Sigmoid colon (tissue), 7 donors: Measurements from ENCODE around the gene POLR2M. TPM values are rescaled to one million over a fixed set of nuclear protein-coding genes. Genes with fewer than 3 reads are reported as not detected.

Experiments used
- DNase-seq: peaks from one replicate; pipeline ENCODE4 v3.0.0-alpha.2; 2019
- H3K27ac ChIP-seq, 4 donors: fragments of 200-600 bp; sonication (generic); one replicate each; pipeline ENCODE4 v1.5.1; 2016 to 2019; ENCODE audit warnings: mild to moderate bottlenecking in 1 of 4
- H3K27me3 ChIP-seq, 3 donors: fragments of 200-600 bp; sonication (generic); one replicate each; pipeline ENCODE4 v1.5.1; 2019; ENCODE audit warnings: mild to moderate bottlenecking in 1 of 3
- H3K36me3 ChIP-seq, 4 donors: fragments of 200-600 bp; sonication (generic); one replicate each; pipeline ENCODE4 v1.5.1; 2016 to 2019
- H3K4me1 ChIP-seq, 4 donors: fragments of 200-600 bp; sonication (generic); one replicate each; pipeline ENCODE4 v1.5.1; 2017 to 2019
- H3K4me3 ChIP-seq, 4 donors: fragments of 200-600 bp; sonication (generic); one replicate each; pipeline ENCODE4 v1.5.1; 2017 to 2019; ENCODE audit warnings: mild to moderate bottlenecking in 2 of 4, moderate library complexity in 1 of 4
- H3K9me3 ChIP-seq, 4 donors: fragments of 200-600 bp in 3 of 4; sonication (generic) in 3 of 4; one replicate each; pipeline versions ENCODE4 v1.5.1 to v1.6.1; 2013 to 2019
- CTCF ChIP-seq, 4 experiments: fragments of 450-650 bp in 3 of 4; fragments of 200-600 bp in 1 of 4; IDR thresholded peaks; one replicate each; pipeline ENCODE4 v1.5.1; 2016 to 2019; ENCODE audit warnings: antibody characterized with exemption in 4 of 4, mild to moderate bottlenecking in 3 of 4, moderate library complexity in 2 of 4
- EP300 ChIP-seq, 4 donors: sonication (generic); formaldehyde crosslinking; IDR thresholded peaks; one replicate each; pipeline ENCODE4 v1.6.1; 2017; ENCODE audit warnings: antibody characterized with exemption in 4 of 4
- POLR2A ChIP-seq, 2 donors: fragments of 450-650 bp; IDR thresholded peaks; one replicate each; pipeline ENCODE4 v1.6.1; 2016; ENCODE audit warnings: antibody characterized with exemption in 2 of 2, mild to moderate bottlenecking in 2 of 2, moderate library complexity in 2 of 2
- POLR2AphosphoS5 ChIP-seq, 4 donors: sonication (generic); formaldehyde crosslinking; IDR thresholded peaks; one replicate each; pipeline ENCODE4 v1.6.1; 2017; ENCODE audit warnings: antibody characterized with exemption in 4 of 4
- WGBS, 2 donors: extraction: QIAGEN DNeasy Blood & Tissue Kit; methylation state at CpG; one replicate each; pipeline ENCODE4 v1.1.7; 2013; 5-methylcytosine and 5-hydroxymethylcytosine counted together
- intact Hi-C: fragments of 100-400 bp; cut with DNase I; formaldehyde crosslinking; loops from one replicate; pipeline ENCODE4 v1.15.1; 2023
- polyA plus RNA-seq, 3 donors: library from polyadenylated mRNA; stranded (reverse); fragments of 200-250 nt; gene quantifications; one replicate each; pipeline ENCODE4 v1.2.3, GENCODE V29; 2013
- total RNA-seq, 4 donors: library from RNA; depleted of rRNA; stranded (reverse); fragments of >200 nt; gene quantifications; one replicate each; pipeline ENCODE4 v1.1.0, GENCODE V29; 2016
- donor health status: healthy with polysubstance abuse.
- donor health status: Bipolar disorder and iron deficiency.
- donor health status: healthy.

Gene POLR2M
- 100 to 1,000 TPM in 3 of 4 donors, 10 to 100 TPM in 1; 80.6 to 264 (median 194) TPM for total RNA-seq
- 100 to 1,000 TPM in 1 of 3 donors, 10 to 100 TPM in 2; 42.0 to 119 (median 81.1) TPM for polyA plus RNA-seq

- Histone ChIP-seq H3K27ac (peak within 1 kb of the TSS; percentile 94 to 97 (median 96)), H3K27me3 (no peaks in the 10 kb centered on the region), H3K4me1 (peaks cover 0 to 35% (median 28%) of the 10 kb centered on the region in 4 donors), H3K9me3 (no peaks in the 10 kb centered on the region), H3K36me3 (peaks cover 0 to 27% (median 15%) of the 10 kb centered on the region in 4 donors), H3K4me3 (peak within 1 kb of the TSS; percentile 82 to 96 (median 86))
- TF ChIP-seq POLR2A (IDR thresholded peaks at IDR 0.05) = peak; percentile 61 to 68
- TF ChIP-seq CTCF (IDR thresholded peaks at IDR 0.05) = no peak
- peak; percentile 61 to 92 (median 71) for TF ChIP-seq EP300 (IDR thresholded peaks at IDR 0.05)
- peak; percentile 79 to 94 (median 91) for TF ChIP-seq POLR2AphosphoS5 (IDR thresholded peaks at IDR 0.05)
- WGBS, 2 donors = 2% methylated on average over 70 of the region's 70 CpGs
- intact Hi-C loops = loop anchor here (2.0 to 5.0 kb wide), 2 partner anchors 144 to 1226 kb away; partner anchors contain the start of gene SLTM
- DNase-seq = peak; percentile 99
Measured at GRCh38 chr15:57706405-57707209, at the start of gene POLR2M. Gene POLR2M, plus strand, starts transcription at chr15:57706714. Its CDS starts 129 bp downstream, at chr15:57706843.

- WGBS, 2 donors = 80 to 82% methylated on average over 1 of the region's 1 CpG
- H3K36me3 ChIP-seq = no peaks in the 10 kb centered on the region
- DNase-seq = no peak
- intact Hi-C loops = no loop called here
- no peaks in the 10 kb centered on the region for H3K9me3 ChIP-seq
- no peak overlapping the region for H3K4me3 ChIP-seq
- TF ChIP-seq EP300 (IDR thresholded peaks at IDR 0.05) (no peak), POLR2AphosphoS5 (IDR thresholded peaks at IDR 0.05) (no peak), CTCF (IDR thresholded peaks at IDR 0.05) (no peak)
- no peaks in the 10 kb centered on the region for H3K27me3 ChIP-seq
- H3K4me1 ChIP-seq = no peaks in the 10 kb centered on the region
- no peak overlapping the region for H3K27ac ChIP-seq
Measured at GRCh38 chr15:57657619-57658018, 48.9 kb upstream of the POLR2M start.

- no peak overlapping the region for H3K4me3 ChIP-seq
- H3K27ac ChIP-seq = no peak overlapping the region
- no peaks in the 10 kb centered on the region for H3K36me3 ChIP-seq
- intact Hi-C loops = loop anchor here (10.0 kb wide), 2 partner anchors 73 to 403 kb away; partner anchors contain the start of gene ALDH1A2
- H3K9me3 ChIP-seq = no peaks in the 10 kb centered on the region
- DNase-seq = no peak
- WGBS, 2 donors = 18 to 57% methylated on average over 3 of the region's 3 CpGs
- peaks cover 0 to 4% (median 3%) of the 10 kb centered on the region in 4 donors for H3K4me1 ChIP-seq
- H3K27me3 ChIP-seq = no peaks in the 10 kb centered on the region
- TF ChIP-seq EP300 (IDR thresholded peaks at IDR 0.05) (no peak), POLR2AphosphoS5 (IDR thresholded peaks at IDR 0.05) (no peak), CTCF (IDR thresholded peaks at IDR 0.05) (no peak), POLR2A (IDR thresholded peaks at IDR 0.05) (no peak)
Measured at GRCh38 chr15:57662091-57662744, 44.3 kb upstream of the POLR2M start.

GRCh38 chr15:57662802-57663201 is 43.7 kb upstream of the POLR2M start:
- H3K9me3 ChIP-seq = no peaks in the 10 kb centered on the region
- no peak overlapping the region for H3K4me3 ChIP-seq
- DNase-seq = no peak
- no peak overlapping the region for H3K27ac ChIP-seq
- WGBS, 2 donors = 61 to 80% methylated on average over 1 of the region's 1 CpG
- H3K27me3 ChIP-seq = no peaks in the 10 kb centered on the region
- intact Hi-C loops = loop anchor here (10.0 kb wide), 2 partner anchors 72 to 402 kb away; partner anchors contain the start of gene ALDH1A2
- peaks cover 0 to 10% (median 7%) of the 10 kb centered on the region in 4 donors for H3K4me1 ChIP-seq
- TF ChIP-seq POLR2AphosphoS5 (IDR thresholded peaks at IDR 0.05) (no peak), POLR2A (IDR thresholded peaks at IDR 0.05) (no peak), CTCF (IDR thresholded peaks at IDR 0.05) (no peak), EP300 (IDR thresholded peaks at IDR 0.05) (no peak)
- H3K36me3 ChIP-seq = no peaks in the 10 kb centered on the region
